ENCODE results near the gene CIAO2A. TPM values are rescaled to one million over a fixed set of nuclear protein-coding genes. Genes with fewer than 3 reads are reported as not detected.

The CIAO2A gene
- polyA plus RNA-seq, 1 donor, result 86.7 TPM

GRCh38 chr15:64045774-64046420 lies 47.7 kb downstream of the CIAO2A start:
- DNase-seq, result no peak

- DNase-seq, result no peak
Observed at GRCh38 chr15:64045101-64045435, 48.6 kb downstream of the CIAO2A start.

GRCh38 chr15:64044300-64045100 lies 49.1 kb downstream of the CIAO2A start:
- no peak for DNase-seq

- no peak for DNase-seq
Observed at GRCh38 chr15:64038878-64039610, 54.6 kb downstream of the CIAO2A start.

- no peak for DNase-seq
Observed at GRCh38 chr15:64037966-64038365, 55.7 kb downstream of the CIAO2A start.

GRCh38 chr15:64037116-64037515 lies 56.5 kb downstream of the CIAO2A start:
- no peak for DNase-seq

GRCh38 chr15:64035525-64035924 lies 58.1 kb downstream of the CIAO2A start:
- no peak for DNase-seq

GRCh38 chr15:64034519-64034918 lies 59.1 kb downstream of the CIAO2A start:
- no peak for DNase-seq

- no peak for DNase-seq
Observed at GRCh38 chr15:64032329-64032728, 61.3 kb downstream of the CIAO2A start.

GRCh38 chr15:64030123-64030522 lies 63.5 kb downstream of the CIAO2A start:
- DNase-seq, result no peak

- DNase-seq, result no peak
Observed at GRCh38 chr15:64029633-64030032, 64.0 kb downstream of the CIAO2A start.

GRCh38 chr15:64029110-64029509 lies 64.5 kb downstream of the CIAO2A start:
- DNase-seq, result no peak

GRCh38 chr15:64026591-64026990 lies 67.0 kb downstream of the CIAO2A start:
- DNase-seq, result no peak

- no peak for DNase-seq
Observed at GRCh38 chr15:64024172-64025050, 69.2 kb downstream of the CIAO2A start.

- DNase-seq, result no peak
Observed at GRCh38 chr15:64023220-64023619, 70.4 kb downstream of the CIAO2A start.

GRCh38 chr15:64022571-64022970 lies 71.1 kb downstream of the CIAO2A start:
- DNase-seq, result no peak

Other genes with a start within 250 kb of the CIAO2A start
- 8.1 TPM for gene DAPK2, start 47.4 kb downstream of the CIAO2A start, polyA plus RNA-seq (ENCODE audit: insufficient read length)
- gene SNX1, start 2.1 kb upstream of the CIAO2A start, polyA plus RNA-seq (ENCODE audit: insufficient read length), result 128 TPM
- 1.9 TPM for gene SNX22, start 57.9 kb upstream of the CIAO2A start, polyA plus RNA-seq (ENCODE audit: insufficient read length)
- gene PPIB, start 69.2 kb upstream of the CIAO2A start, polyA plus RNA-seq (ENCODE audit: insufficient read length), result 469 TPM